Measurements from ENCODE around the gene ZFR. TPM values are rescaled to one million over a fixed set of nuclear protein-coding genes. Genes with fewer than 3 reads are reported as not detected.

Gene ZFR
- polyA plus RNA-seq, 3 donors, result 29.8 to 81.8 (median 62.3) TPM

GRCh38 chr5:32355686-32356085, 88.9 kb downstream of the ZFR start:
- Histone ChIP-seq H3K4me1 (ENCODE audit: control insufficient read depth in 1 of 2, insufficient read depth in 2 of 2, low read length in 2 of 2) (peaks cover 0 to 5% of the 10 kb centered on the region in 2 donors), H3K27ac (ENCODE audit: low read depth in 1 of 2, low read length in 2 of 2) (no peak overlapping the region), H3K36me3 (replicated peaks in 1 of 2; ENCODE audit: control insufficient read depth in 1 of 2, insufficient read depth in 2 of 2, low read length in 2 of 2) (peaks cover 46 to 76% of the 10 kb centered on the region in 2 donors), H3K79me2 (ENCODE audit: insufficient read depth, low read length) (no peaks in the 10 kb centered on the region), H3K9ac (ENCODE audit: insufficient read depth, low read length, poor library complexity, severe bottlenecking) (no peak overlapping the region), H3K4me3 (replicated peaks in 1 of 3; ENCODE audit: low read depth in 2 of 3, low read length in 3 of 3) (no peak overlapping the region), H3K4me2 (replicated peaks; ENCODE audit: extremely low read depth, low read length, poor library complexity, severe bottlenecking) (no peak overlapping the region), H2AFZ (ENCODE audit: insufficient read depth, low read depth, low read length, poor library complexity, severe bottlenecking) (no peak overlapping the region), H3K9me3 (replicated peaks in 1 of 2; ENCODE audit: control insufficient read depth in 1 of 2, insufficient read depth in 1 of 2, low read length in 2 of 2) (no peaks in the 10 kb centered on the region), H4K20me1 (ENCODE audit: insufficient read depth, low read length) (no peaks in the 10 kb centered on the region), H3K27me3 (ENCODE audit: control insufficient read depth in 2 of 2, insufficient read depth in 2 of 2, low read length in 2 of 2) (no peaks in the 10 kb centered on the region)
- peaks cover 5% of the 10 kb centered on the region for H3K4me1 Mint-ChIP-seq
- intact Hi-C loops (cut with micrococcal nuclease), result no loop called here
- peaks cover 0 to 2% (median 0%) of the 10 kb centered on the region in 3 donors for H3K27me3 Mint-ChIP-seq (ENCODE audit: low read depth in 3 of 3)
- H3K4me3 Mint-ChIP-seq, result no peak overlapping the region
- TF ChIP-seq CTCF (IDR thresholded peaks at IDR 0.05), result no peak
- DNase-seq, result no peak
- no CpG with 5 or more reads among the region's 4 CpGs for WGBS (ENCODE audit: insufficient coverage)
- peaks cover 46 to 60% of the 10 kb centered on the region in 2 donors for H3K36me3 Mint-ChIP-seq
- no peak overlapping the region for H3K27ac Mint-ChIP-seq
- no peaks in the 10 kb centered on the region for H3K9me3 Mint-ChIP-seq

GRCh38 chr5:32353420-32353819, 91.1 kb downstream of the ZFR start:
- H3K36me3 ChIP-seq (replicated peaks in 1 of 2; ENCODE audit: control insufficient read depth in 1 of 2, insufficient read depth in 2 of 2, low read length in 2 of 2), result peaks cover 28 to 57% of the 10 kb centered on the region in 2 donors

More at GRCh38 chr5:32353420-32353819, 91.1 kb downstream of the ZFR start:
- Histone ChIP-seq H4K20me1 (ENCODE audit: insufficient read depth, low read length) (no peaks in the 10 kb centered on the region), H3K9me3 (replicated peaks in 1 of 2; ENCODE audit: control insufficient read depth in 1 of 2, insufficient read depth in 1 of 2, low read length in 2 of 2) (no peaks in the 10 kb centered on the region), H3K27me3 (ENCODE audit: control insufficient read depth in 2 of 2, insufficient read depth in 2 of 2, low read length in 2 of 2) (no peaks in the 10 kb centered on the region), H2AFZ (ENCODE audit: insufficient read depth, low read depth, low read length, poor library complexity, severe bottlenecking) (no peak overlapping the region), H3K79me2 (ENCODE audit: insufficient read depth, low read length) (no peaks in the 10 kb centered on the region), H3K4me2 (replicated peaks; ENCODE audit: extremely low read depth, low read length, poor library complexity, severe bottlenecking) (no peak overlapping the region), H3K4me1 (ENCODE audit: control insufficient read depth in 1 of 2, insufficient read depth in 2 of 2, low read length in 2 of 2) (peaks cover 0 to 5% of the 10 kb centered on the region in 2 donors), H3K27ac (ENCODE audit: low read depth in 1 of 2, low read length in 2 of 2) (no peak overlapping the region), H3K4me3 (replicated peaks in 1 of 3; ENCODE audit: low read depth in 2 of 3, low read length in 3 of 3) (no peak overlapping the region), H3K9ac (ENCODE audit: insufficient read depth, low read length, poor library complexity, severe bottlenecking) (no peak overlapping the region)
- Mint-ChIP-seq H3K27me3 (ENCODE audit: low read depth in 3 of 3) (peaks cover 0 to 2% (median 0%) of the 10 kb centered on the region in 3 donors), H3K9me3 (peaks cover 0 to 4% (median under 1%) of the 10 kb centered on the region in 7 donors), H3K4me3 (no peak overlapping the region), H3K4me1 (peaks cover 5% of the 10 kb centered on the region), H3K27ac (peak overlapping the region in 6 of 7 donors; percentile 11 to 80 (median 70)), H3K36me3 (peaks cover 30 to 41% of the 10 kb centered on the region in 2 donors)
- no peak for DNase-seq
- TF ChIP-seq CTCF (IDR thresholded peaks at IDR 0.05), result no peak
- intact Hi-C loops (cut with micrococcal nuclease), result no loop called here
- WGBS (ENCODE audit: insufficient coverage), result 97% methylated on average over 6 of the region's 9 CpGs

Data from CD14-positive monocyte (primary cell).